HG03159 (cell line): ENCODE data around the gene PLP1.
A peak's percentile ranks its signal among the peaks of the same experiment; 100 is the strongest.

Experiments
- ATAC-seq: cut with Tn5 transposase; IDR thresholded peaks from one replicate; pipeline ENCODE4 v1.9.1; 2021; ENCODE audit warnings: mild to moderate bottlenecking, moderate library complexity; ENCODE audit not compliant: unreplicated experiment

PLP1 gene

GRCh38 chrX:103823591-103823990 is 47.0 kb downstream of the PLP1 start:
- ATAC-seq = no peak

- no peak for ATAC-seq
These were observed 49.2 kb downstream of the PLP1 start for GRCh38 chrX:103825881-103826280.

- ATAC-seq = no peak
These were observed 51.9 kb downstream of the PLP1 start for GRCh38 chrX:103828529-103828928.

GRCh38 chrX:103830848-103831247 is 54.2 kb downstream of the PLP1 start:
- ATAC-seq = no peak

GRCh38 chrX:103831342-103831802 is 54.7 kb downstream of the PLP1 start:
- ATAC-seq = no peak

GRCh38 chrX:103831803-103832544 is 55.3 kb downstream of the PLP1 start, which contains the start of gene RAB9B:
RAB9B (minus strand) TSS chrX:103832257; CDS start chrX:103825784, 6,473 bp downstream.
- peak; percentile 86 for ATAC-seq

GRCh38 chrX:103839404-103839803 is 62.8 kb downstream of the PLP1 start:
- ATAC-seq = no peak
